IMR-90 (cell line): ENCODE data around the gene RFTN1.

Experiments
- BHLHE40 ChIP-seq: fragments of 150-350 bp; IDR thresholded peaks from 2 replicates; pipeline ENCODE4 v1.6.1; 2016; ENCODE audit warnings: mild to moderate bottlenecking, low read depth, low read length
- CEBPB ChIP-seq: IDR thresholded peaks from 2 replicates; pipeline ENCODE4 v1.6.1; 2012; ENCODE audit warnings: low read depth, low read length, improper control_type of control experiment
- CHD1 ChIP-seq: IDR thresholded peaks from 2 replicates; pipeline ENCODE4 v1.6.1; 2012; ENCODE audit warnings: low read depth, low read length, improper control_type of control experiment
- ELK1 ChIP-seq: fragments of 150-350 bp; IDR thresholded peaks from 2 replicates; pipeline ENCODE4 v1.6.1; 2016; ENCODE audit warnings: low read depth, mild to moderate bottlenecking, low read length, moderate library complexity, borderline replicate concordance
- MAFK ChIP-seq: IDR thresholded peaks from 2 replicates; pipeline ENCODE4 v1.6.1; 2012; ENCODE audit warnings: low read depth, low read length, improper control_type of control experiment
- MXI1 ChIP-seq: IDR thresholded peaks from 2 replicates; pipeline ENCODE4 v1.6.1; 2012; ENCODE audit warnings: low read depth, mild to moderate bottlenecking, low read length, moderate library complexity, borderline replicate concordance
- POLR2A ChIP-seq: IDR thresholded peaks from 2 replicates; pipeline ENCODE4 v1.6.1; 2012; ENCODE audit warnings: mild to moderate bottlenecking, low read depth, low read length
- RAD21 ChIP-seq: IDR thresholded peaks from 2 replicates; pipeline ENCODE4 v1.6.1; 2012; ENCODE audit warnings: low read length, improper control_type of control experiment
- RCOR1 ChIP-seq: IDR thresholded peaks from 2 replicates; pipeline ENCODE4 v1.6.1; 2012; ENCODE audit warnings: mild to moderate bottlenecking, low read length, improper control_type of control experiment; ENCODE audit not compliant: insufficient replicate concordance
- SMC3 ChIP-seq: fragments of 150-350 bp; IDR thresholded peaks from 2 replicates; pipeline ENCODE4 v1.6.1; 2016; ENCODE audit warnings: low read depth, mild to moderate bottlenecking, antibody characterized with exemption, low read length, moderate library complexity
- TF ChIP-seq, protein P1 (sequence below): conservative IDR thresholded peaks from 2 replicates; pipeline ENCODE4 v1.5.1; 2012; ENCODE audit warnings: mild to moderate bottlenecking, low read depth, low read length, improper control_type of control experiment
- TF ChIP-seq, protein P2 (sequence below): fragments of 150-350 bp; IDR thresholded peaks from 2 replicates; pipeline ENCODE4 v1.6.1; 2017; ENCODE audit warnings: mild to moderate bottlenecking, antibody characterized with exemption, low read length, low read depth

DNA sequence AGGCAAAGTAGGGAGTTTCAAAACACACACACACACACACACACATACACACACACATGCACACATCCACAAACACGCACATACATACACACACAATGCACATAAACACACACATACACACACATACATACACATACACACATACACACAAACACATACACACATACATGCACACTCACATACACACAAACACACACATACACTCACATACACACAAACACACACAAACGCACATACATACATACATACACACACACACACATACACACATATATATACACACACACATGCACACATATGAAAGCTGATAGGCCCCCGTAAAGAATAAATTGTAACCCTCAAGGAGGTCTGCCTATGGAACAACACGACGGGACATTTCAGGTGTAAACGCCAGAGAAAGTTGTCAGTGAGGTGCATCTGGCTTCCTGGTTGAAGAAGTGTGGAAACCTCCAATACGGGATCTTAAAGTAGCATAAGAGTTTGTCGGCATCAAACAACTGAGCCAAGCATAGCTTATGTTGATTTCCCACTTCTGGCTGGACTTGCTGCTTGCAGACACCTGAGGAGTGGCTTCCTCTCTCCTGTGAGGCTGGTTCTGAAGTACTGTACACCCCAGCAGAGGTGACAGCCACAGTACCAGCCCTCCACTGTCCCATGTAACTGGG, 5.8 kb downstream of the RFTN1 start:
- no peak for TF ChIP-seq RAD21
- TF ChIP-seq, protein P1, sequence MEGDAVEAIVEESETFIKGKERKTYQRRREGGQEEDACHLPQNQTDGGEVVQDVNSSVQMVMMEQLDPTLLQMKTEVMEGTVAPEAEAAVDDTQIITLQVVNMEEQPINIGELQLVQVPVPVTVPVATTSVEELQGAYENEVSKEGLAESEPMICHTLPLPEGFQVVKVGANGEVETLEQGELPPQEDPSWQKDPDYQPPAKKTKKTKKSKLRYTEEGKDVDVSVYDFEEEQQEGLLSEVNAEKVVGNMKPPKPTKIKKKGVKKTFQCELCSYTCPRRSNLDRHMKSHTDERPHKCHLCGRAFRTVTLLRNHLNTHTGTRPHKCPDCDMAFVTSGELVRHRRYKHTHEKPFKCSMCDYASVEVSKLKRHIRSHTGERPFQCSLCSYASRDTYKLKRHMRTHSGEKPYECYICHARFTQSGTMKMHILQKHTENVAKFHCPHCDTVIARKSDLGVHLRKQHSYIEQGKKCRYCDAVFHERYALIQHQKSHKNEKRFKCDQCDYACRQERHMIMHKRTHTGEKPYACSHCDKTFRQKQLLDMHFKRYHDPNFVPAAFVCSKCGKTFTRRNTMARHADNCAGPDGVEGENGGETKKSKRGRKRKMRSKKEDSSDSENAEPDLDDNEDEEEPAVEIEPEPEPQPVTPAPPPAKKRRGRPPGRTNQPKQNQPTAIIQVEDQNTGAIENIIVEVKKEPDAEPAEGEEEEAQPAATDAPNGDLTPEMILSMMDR = no peak
- TF ChIP-seq, protein P2, sequence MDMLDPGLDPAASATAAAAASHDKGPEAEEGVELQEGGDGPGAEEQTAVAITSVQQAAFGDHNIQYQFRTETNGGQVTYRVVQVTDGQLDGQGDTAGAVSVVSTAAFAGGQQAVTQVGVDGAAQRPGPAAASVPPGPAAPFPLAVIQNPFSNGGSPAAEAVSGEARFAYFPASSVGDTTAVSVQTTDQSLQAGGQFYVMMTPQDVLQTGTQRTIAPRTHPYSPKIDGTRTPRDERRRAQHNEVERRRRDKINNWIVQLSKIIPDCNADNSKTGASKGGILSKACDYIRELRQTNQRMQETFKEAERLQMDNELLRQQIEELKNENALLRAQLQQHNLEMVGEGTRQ = no peak
- no peak for TF ChIP-seq MAFK
- TF ChIP-seq BHLHE40 = no peak
- no peak for TF ChIP-seq MXI1
- TF ChIP-seq POLR2A = no peak
- no peak for TF ChIP-seq CEBPB
- TF ChIP-seq RCOR1 = no peak
- TF ChIP-seq ELK1 = no peak
- TF ChIP-seq SMC3 = no peak
- no peak for TF ChIP-seq CHD1
